Adipocyte (in vitro differentiated cells): ENCODE data around the gene DUSP9.
"Not testable (repeated sequence)": the region's sequence is repeated elsewhere in the genome, so short reads cannot be mapped to it uniquely, and the experiment has no call there.

Source experiments
- DNase-seq: peaks from one replicate; pipeline ENCODE4 v3.0.0-alpha.2; 2015; ENCODE audit warnings: low read depth
- H3K27me3 ChIP-seq: replicated peaks from 2 replicates; pipeline ENCODE4 v1.7.0; 2013; ENCODE audit warnings: mild to moderate bottlenecking, low read length, moderate library complexity; ENCODE audit not compliant: control insufficient read depth, insufficient read depth
- H3K36me3 ChIP-seq: 2 replicates; pipeline ENCODE4 v1.7.0; 2013; ENCODE audit warnings: low read length, mild to moderate bottlenecking, moderate library complexity; ENCODE audit not compliant: control insufficient read depth, insufficient read depth, severe bottlenecking
- H3K4me1 ChIP-seq: 2 replicates; pipeline ENCODE4 v1.7.0; 2013; ENCODE audit warnings: mild to moderate bottlenecking, low read length, moderate library complexity; ENCODE audit not compliant: control insufficient read depth, insufficient read depth
- H3K4me3 ChIP-seq: 2 replicates; pipeline ENCODE4 v1.7.0; 2013; ENCODE audit warnings: mild to moderate bottlenecking, low read length, moderate library complexity
- H3K9ac ChIP-seq: 2 replicates; pipeline ENCODE4 v1.7.0; 2013; ENCODE audit warnings: mild to moderate bottlenecking, low read length, moderate library complexity
- H3K9me3 ChIP-seq: 2 replicates; pipeline ENCODE4 v1.7.0; 2013; ENCODE audit warnings: mild to moderate bottlenecking, low read length, moderate library complexity; ENCODE audit not compliant: control insufficient read depth

Gene DUSP9

DNA sequence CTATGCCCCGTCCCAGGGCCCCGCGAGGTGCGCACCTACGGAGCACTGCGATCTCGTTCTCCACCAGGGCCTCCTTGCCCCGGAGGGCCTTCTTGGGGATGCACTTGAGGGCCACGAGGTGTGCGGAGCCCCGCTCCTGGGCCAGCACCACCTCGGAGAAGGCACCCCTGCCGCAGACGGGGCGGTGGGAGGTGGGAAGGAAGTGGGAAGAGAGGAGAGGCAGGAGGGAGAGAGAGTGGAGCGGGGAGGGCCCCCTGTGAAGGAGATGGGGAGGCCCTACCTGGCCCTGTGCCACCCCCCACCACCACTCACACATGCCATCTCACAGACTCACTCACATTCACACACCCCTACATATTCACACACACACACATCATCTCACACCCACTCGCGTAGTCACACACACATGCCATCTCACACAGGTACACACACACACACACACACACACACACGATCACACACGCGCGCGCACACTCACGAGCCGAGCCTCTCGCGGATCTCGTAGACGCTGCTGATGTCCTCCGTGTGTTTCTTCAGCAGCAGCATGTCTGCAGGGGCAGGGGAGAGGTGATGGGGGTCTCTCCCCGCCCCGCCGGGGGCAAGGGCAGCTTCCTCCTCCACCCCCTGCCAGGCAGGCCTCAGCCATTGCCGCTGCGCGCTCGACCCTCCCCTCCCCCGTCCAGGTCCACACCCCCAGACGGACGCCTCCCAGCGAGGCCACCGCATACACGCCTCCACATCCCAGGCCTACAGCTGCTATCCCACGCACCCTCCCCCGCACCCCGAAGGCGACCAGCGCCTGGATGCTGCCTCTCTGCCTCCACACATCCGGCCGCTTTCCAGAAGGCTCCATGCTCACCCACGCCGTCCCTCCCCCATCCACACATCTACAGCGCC, 25.8 kb downstream of the DUSP9 start:
- Histone ChIP-seq H3K4me1 (no peaks in the 10 kb centered on the region), H3K4me3 (no peak overlapping the region), H3K9me3 (no peaks in the 10 kb centered on the region), H3K9ac (no peak overlapping the region), H3K27me3 (peaks cover 31% of the 10 kb centered on the region), H3K36me3 (no peaks in the 10 kb centered on the region)
- no peak for DNase-seq

GRCh38 chrX:153673428-153674218, 26.6 kb downstream of the DUSP9 start, which contains the start of gene PNCK:
TSS of gene PNCK (minus strand) at chrX:153673813. CDS start at chrX:153673076, 737 bp downstream.
- Histone ChIP-seq H3K36me3 (no peaks in the 10 kb centered on the region), H3K27me3 (peaks cover 34% of the 10 kb centered on the region), H3K9ac (no peak within 1 kb of the TSS), H3K4me1 (no peaks in the 10 kb centered on the region), H3K9me3 (no peaks in the 10 kb centered on the region), H3K4me3 (no peak within 1 kb of the TSS)
- no peak for DNase-seq

- Histone ChIP-seq H3K9me3 (no peaks in the 10 kb centered on the region), H3K4me1 (no peaks in the 10 kb centered on the region), H3K9ac (no peak overlapping the region), H3K4me3 (no peak overlapping the region), H3K36me3 (no peaks in the 10 kb centered on the region), H3K27me3 (peaks cover 35% of the 10 kb centered on the region)
- no peak for DNase-seq
These were observed 27.3 kb downstream of the DUSP9 start for GRCh38 chrX:153674219-153674851.

- Histone ChIP-seq H3K9ac (no peak overlapping the region), H3K27me3 (peaks cover 16% of the 10 kb centered on the region), H3K4me3 (no peak overlapping the region), H3K36me3 (no peaks in the 10 kb centered on the region), H3K4me1 (no peaks in the 10 kb centered on the region), H3K9me3 (peaks cover 6% of the 10 kb centered on the region)
- DNase-seq, result no peak
These were observed 34.2 kb downstream of the DUSP9 start for GRCh38 chrX:153681175-153681574.

GRCh38 chrX:153683486-153683885, 36.5 kb downstream of the DUSP9 start:
- not testable (repeated sequence) for H3K4me3 ChIP-seq, H3K9ac ChIP-seq, DNase-seq, H3K36me3 ChIP-seq, H3K9me3 ChIP-seq, H3K4me1 ChIP-seq
- peaks cover 14% of the 10 kb centered on the region for H3K27me3 ChIP-seq

- Histone ChIP-seq H3K27me3 (peaks cover 9% of the 10 kb centered on the region), H3K4me1 (peaks cover under 1% of the 10 kb centered on the region), H3K36me3 (no peaks in the 10 kb centered on the region), H3K4me3 (no peak overlapping the region), H3K9ac (no peak overlapping the region), H3K9me3 (peaks cover 6% of the 10 kb centered on the region)
- no peak for DNase-seq
These were observed 37.6 kb downstream of the DUSP9 start for GRCh38 chrX:153684467-153685155.

- peaks cover 5% of the 10 kb centered on the region for H3K27me3 ChIP-seq
- H3K36me3 ChIP-seq, result no peaks in the 10 kb centered on the region
- H3K9me3 ChIP-seq, result peaks cover 6% of the 10 kb centered on the region
- DNase-seq, result no peak
- H3K9ac ChIP-seq, result no peak overlapping the region
- H3K4me1 ChIP-seq, result peaks cover 6% of the 10 kb centered on the region
- H3K4me3 ChIP-seq, result no peak overlapping the region
These were observed 38.1 kb downstream of the DUSP9 start for GRCh38 chrX:153685156-153685536.

DNA sequence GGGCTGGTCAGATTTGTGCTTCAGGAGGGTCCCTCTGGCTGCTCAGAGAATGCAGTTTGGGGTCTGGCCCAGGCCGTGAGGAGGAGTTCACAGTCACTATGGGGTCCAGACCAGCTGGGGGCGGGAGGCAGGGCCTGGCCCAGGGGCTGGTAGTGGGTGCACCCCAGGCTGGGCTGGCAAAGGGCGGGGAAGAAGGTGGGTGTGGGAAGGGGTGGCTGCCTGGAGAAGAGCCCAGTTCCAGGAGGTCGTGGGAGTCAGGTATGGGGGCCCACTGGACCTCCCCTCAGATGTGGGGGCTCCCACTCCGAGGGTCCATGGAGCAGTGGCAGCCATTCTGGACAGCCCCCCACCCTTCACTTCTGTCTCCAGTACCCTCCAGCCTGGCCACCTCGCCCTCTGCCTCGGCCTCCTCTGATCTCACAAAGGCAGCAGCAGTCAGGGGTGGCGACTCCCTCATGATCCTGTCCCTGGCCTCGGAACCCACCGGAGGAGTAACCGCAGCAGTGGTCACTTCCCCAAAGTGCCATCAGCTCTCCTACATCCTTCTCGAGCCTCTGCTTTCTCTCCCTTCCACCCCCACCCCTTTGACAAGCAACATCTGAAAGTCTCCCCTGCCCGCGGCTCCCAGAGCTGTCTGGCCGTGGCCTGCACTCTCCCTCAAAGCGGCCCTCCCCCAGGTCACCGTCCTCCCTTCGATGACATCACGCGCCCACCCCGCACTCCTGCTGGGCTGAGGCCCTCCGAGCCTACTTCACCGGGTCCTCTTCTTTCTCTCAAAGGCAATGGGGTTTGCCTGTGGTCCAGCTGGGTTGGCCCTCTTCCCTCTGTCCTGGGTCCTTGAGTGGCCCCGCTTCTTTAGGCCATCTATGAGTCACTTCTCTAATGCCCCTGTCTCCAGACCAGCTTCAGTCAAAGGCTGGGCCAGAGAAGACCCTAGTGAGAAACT, 39.0 kb downstream of the DUSP9 start:
- Histone ChIP-seq H3K4me1 (peaks cover 7% of the 10 kb centered on the region), H3K9me3 (peaks cover 6% of the 10 kb centered on the region), H3K27me3 (peaks cover 3% of the 10 kb centered on the region), H3K9ac (no peak overlapping the region), H3K36me3 (no peaks in the 10 kb centered on the region), H3K4me3 (no peak overlapping the region)
- no peak for DNase-seq

GRCh38 chrX:153686711-153687110, 39.7 kb downstream of the DUSP9 start:
- H3K4me1 ChIP-seq, result peaks cover 7% of the 10 kb centered on the region
- no peak overlapping the region for H3K9ac ChIP-seq
- no peak for DNase-seq
- no peak overlapping the region for H3K4me3 ChIP-seq
- H3K36me3 ChIP-seq, result no peaks in the 10 kb centered on the region
- H3K9me3 ChIP-seq, result peaks cover 6% of the 10 kb centered on the region
- no peaks in the 10 kb centered on the region for H3K27me3 ChIP-seq
